Measurements from ENCODE around the gene CEP85L.

DNA sequence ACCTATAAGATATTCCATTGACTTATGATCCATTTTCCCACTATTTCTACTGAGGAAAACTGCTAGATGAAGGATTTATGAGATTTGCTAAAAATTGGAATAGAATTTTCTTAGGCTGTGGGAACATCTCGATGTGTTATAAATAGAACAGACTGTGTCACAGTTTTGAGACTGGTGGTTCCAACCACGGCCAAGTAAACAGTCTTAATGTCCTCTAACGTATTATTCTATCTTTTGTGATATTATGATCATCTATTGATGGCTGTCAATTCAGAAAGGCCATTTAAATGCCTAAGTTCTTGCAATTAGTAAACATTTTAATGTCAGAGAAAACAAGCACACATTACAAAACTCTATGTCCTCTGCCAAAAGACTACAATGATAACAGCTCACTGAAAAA is 174.8 kb downstream of the CEP85L start:
- TF ChIP-seq, protein P1, sequence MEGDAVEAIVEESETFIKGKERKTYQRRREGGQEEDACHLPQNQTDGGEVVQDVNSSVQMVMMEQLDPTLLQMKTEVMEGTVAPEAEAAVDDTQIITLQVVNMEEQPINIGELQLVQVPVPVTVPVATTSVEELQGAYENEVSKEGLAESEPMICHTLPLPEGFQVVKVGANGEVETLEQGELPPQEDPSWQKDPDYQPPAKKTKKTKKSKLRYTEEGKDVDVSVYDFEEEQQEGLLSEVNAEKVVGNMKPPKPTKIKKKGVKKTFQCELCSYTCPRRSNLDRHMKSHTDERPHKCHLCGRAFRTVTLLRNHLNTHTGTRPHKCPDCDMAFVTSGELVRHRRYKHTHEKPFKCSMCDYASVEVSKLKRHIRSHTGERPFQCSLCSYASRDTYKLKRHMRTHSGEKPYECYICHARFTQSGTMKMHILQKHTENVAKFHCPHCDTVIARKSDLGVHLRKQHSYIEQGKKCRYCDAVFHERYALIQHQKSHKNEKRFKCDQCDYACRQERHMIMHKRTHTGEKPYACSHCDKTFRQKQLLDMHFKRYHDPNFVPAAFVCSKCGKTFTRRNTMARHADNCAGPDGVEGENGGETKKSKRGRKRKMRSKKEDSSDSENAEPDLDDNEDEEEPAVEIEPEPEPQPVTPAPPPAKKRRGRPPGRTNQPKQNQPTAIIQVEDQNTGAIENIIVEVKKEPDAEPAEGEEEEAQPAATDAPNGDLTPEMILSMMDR (conservative IDR thresholded peaks at IDR 0.05 in 1 of 2, IDR thresholded peaks at IDR 0.05 in 1 of 2; ENCODE audit: low read depth in 1 of 2, low read length in 2 of 2), result no peak
- no peak for TF ChIP-seq EZH2 (IDR thresholded peaks at IDR 0.05; ENCODE audit: low read length, missing control alignments)

Measured in fibroblast of lung (primary cell).